GM13976 (cell line): ENCODE measurements around the gene SUGCT.
"Not testable (repeated sequence)": the region's sequence is repeated elsewhere in the genome, so short reads cannot be mapped to it uniquely, and the experiment has no call there.

Experiments
- DNase-seq: peaks from one replicate; pipeline ENCODE4 v3.0.0; 2012; ENCODE audit warnings: low spot score
- in situ Hi-C: fragments of 300-500 bp; cut with MboI; formaldehyde crosslinking; loops from one replicate; pipeline ENCODE4 v1.12.0; 2022; ENCODE audit warnings: low sequenced_read_pairs, mixed read lengths, inconsistent platforms; ENCODE audit not compliant: unreplicated experiment
- TF ChIP-seq, protein P1 (sequence below): IDR thresholded peaks from 2 replicates; pipeline ENCODE4 v1.5.1; 2012; ENCODE audit warnings: borderline replicate concordance, mild to moderate bottlenecking; ENCODE audit not compliant: insufficient read depth; ENCODE audit errors: extremely low read depth, missing control alignments, control extremely low read depth

SUGCT gene

DNA sequence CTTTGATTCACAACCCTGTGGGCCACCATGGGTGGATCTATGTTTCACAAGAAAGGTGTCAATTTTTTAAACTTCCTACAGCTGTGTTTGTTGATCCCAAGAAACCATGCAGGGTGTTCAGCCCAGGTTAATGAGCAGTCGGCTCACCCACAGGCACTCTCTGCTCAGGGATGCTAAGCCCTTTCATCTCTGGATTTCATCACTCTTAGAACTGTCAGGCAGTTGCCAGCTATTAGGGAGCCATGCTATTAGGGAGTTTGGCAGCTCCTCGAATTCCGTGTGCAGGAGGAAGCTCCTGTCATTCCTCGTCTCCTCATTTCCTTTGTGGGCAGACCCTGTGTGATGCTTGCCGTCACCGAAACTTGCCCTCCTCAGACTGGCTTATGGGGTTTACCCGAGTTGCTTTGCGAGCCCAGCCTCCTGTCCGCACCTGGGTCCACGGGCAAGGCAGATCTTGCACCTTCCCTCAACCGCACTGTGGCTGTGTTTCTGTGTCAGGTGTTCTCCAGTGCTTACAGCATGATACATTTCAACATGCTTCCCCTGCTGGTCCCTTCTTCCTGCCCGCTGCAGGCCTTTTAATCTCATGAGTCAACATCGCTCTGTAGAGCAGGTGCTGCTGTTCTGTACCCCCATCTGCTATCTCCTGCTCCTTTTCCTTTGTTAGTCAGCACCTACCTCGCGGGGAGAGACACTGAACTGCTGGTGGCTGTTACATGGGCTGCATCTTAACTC, 509.8 kb downstream of the SUGCT start:
- in situ Hi-C loops: no loop called here
- DNase-seq: no peak
- TF ChIP-seq, protein P1, sequence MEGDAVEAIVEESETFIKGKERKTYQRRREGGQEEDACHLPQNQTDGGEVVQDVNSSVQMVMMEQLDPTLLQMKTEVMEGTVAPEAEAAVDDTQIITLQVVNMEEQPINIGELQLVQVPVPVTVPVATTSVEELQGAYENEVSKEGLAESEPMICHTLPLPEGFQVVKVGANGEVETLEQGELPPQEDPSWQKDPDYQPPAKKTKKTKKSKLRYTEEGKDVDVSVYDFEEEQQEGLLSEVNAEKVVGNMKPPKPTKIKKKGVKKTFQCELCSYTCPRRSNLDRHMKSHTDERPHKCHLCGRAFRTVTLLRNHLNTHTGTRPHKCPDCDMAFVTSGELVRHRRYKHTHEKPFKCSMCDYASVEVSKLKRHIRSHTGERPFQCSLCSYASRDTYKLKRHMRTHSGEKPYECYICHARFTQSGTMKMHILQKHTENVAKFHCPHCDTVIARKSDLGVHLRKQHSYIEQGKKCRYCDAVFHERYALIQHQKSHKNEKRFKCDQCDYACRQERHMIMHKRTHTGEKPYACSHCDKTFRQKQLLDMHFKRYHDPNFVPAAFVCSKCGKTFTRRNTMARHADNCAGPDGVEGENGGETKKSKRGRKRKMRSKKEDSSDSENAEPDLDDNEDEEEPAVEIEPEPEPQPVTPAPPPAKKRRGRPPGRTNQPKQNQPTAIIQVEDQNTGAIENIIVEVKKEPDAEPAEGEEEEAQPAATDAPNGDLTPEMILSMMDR: no peak

- in situ Hi-C loops: no loop called here
Observed at GRCh38 chr7:40645197-40645596, 510.4 kb downstream of the SUGCT start.

GRCh38 chr7:40646717-40647116, 511.9 kb downstream of the SUGCT start:
- TF ChIP-seq, protein P1: no peak
- in situ Hi-C loops: no loop called here
- DNase-seq: no peak

More at GRCh38 chr7:40645197-40645596, 510.4 kb downstream of the SUGCT start:
- no peak for DNase-seq
- TF ChIP-seq, protein P1: no peak

- in situ Hi-C loops: no loop called here
- no peak for DNase-seq
- TF ChIP-seq, protein P1: no peak
Observed at GRCh38 chr7:40647719-40648118, 512.9 kb downstream of the SUGCT start.

DNA sequence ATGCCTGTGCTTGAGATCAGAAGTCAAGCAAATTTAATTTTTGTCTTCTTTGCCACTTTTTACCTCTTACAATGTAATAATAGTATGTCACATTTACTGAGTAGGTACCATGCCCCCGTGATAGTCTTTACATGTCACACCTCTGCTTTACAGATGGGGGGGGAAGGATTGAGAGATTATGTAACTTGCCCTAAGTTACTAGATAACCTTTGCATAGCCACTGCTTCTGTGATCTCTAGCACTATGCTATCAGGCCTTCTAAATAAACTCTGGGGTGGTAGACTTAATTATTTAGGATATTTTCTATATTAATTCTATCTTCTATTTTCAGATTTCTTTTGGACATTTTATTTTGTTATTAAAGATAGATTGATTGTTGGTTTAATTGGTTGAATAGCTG, 514.4 kb downstream of the SUGCT start:
- TF ChIP-seq, protein P1: no peak
- DNase-seq: no peak
- in situ Hi-C loops: no loop called here

- DNase-seq, in situ Hi-C loops: not testable (repeated sequence)
Observed at GRCh38 chr7:40650903-40651302, 516.1 kb downstream of the SUGCT start.

GRCh38 chr7:40654171-40654570, 519.4 kb downstream of the SUGCT start:
- in situ Hi-C loops: no loop called here
- DNase-seq: no peak

More at GRCh38 chr7:40654171-40654570, 519.4 kb downstream of the SUGCT start:
- TF ChIP-seq, protein P1: no peak
